IMR-90 (cell line): ENCODE data around the gene LRRC4C. TPM values are rescaled to one million over a fixed set of nuclear protein-coding genes. Genes with fewer than 3 reads are reported as not detected.

Experiments
- ATAC-seq: fragments of 200-7000 bp; cut with Tn5 transposase; 2 replicates; pipeline ENCODE4 v1.9.1; 2020; ENCODE audit warnings: low read depth, mild to moderate bottlenecking, moderate library complexity
- BruUV-seq: library from RNA; stranded (reverse); fragments of 400-500 nt; replicated peaks from 2 replicates; lab custom pipeline; 2021; lab: Mats Ljungman, UMichigan
- CTCF ChIA-PET: fragments of 300-600 bp; formaldehyde crosslinking; extraction: SDS; loops from one replicate; lab custom pipeline; 2021; ENCODE audit warnings: antibody characterized with exemption; lab: Yijun Ruan, JAX
- POLR2A ChIA-PET: fragments of 300-600 bp; sonication (Branson Sonifier 250); formaldehyde crosslinking; loops from one replicate; lab custom pipeline; 2022; ENCODE audit warnings: antibody characterized with exemption; ENCODE audit not compliant: unreplicated experiment; lab: Charles Lee
- DNase-seq: peaks from one replicate; pipeline ENCODE4 v3.0.0; 2013
- H2AFZ ChIP-seq: replicated peaks from 2 replicates; pipeline ENCODE3; 2013; ENCODE audit warnings: low read length, mild to moderate bottlenecking; ENCODE audit not compliant: poor library complexity
- H2AK5ac ChIP-seq: 2 replicates; pipeline ENCODE4 v1.6.1; 2013; ENCODE audit warnings: low read depth, low read length, inconsistent platforms
- H2AK9ac ChIP-seq: replicated peaks from 2 replicates; pipeline ENCODE3; 2013; ENCODE audit warnings: mild to moderate bottlenecking, low read depth, low read length, moderate library complexity; ENCODE audit not compliant: poor library complexity
- H2BK120ac ChIP-seq: 2 replicates; pipeline ENCODE4 v1.6.1; 2013; ENCODE audit warnings: low read depth, low read length, inconsistent platforms
- H2BK15ac ChIP-seq: 3 replicates; pipeline ENCODE4 v1.6.1; 2013; ENCODE audit warnings: low read depth, low read length, inconsistent platforms
- H2BK20ac ChIP-seq: 2 replicates; pipeline ENCODE4 v1.6.1; 2013; ENCODE audit warnings: low read depth, mild to moderate bottlenecking, inconsistent platforms, low read length, moderate library complexity
- H2BK5ac ChIP-seq: 2 replicates; pipeline ENCODE4 v1.6.1; 2013; ENCODE audit warnings: mild to moderate bottlenecking, low read depth, low read length, inconsistent platforms; ENCODE audit not compliant: poor library complexity, severe bottlenecking
- H3K14ac ChIP-seq: replicated peaks from 2 replicates; pipeline ENCODE4 v1.6.1; 2013; ENCODE audit warnings: low read depth, low read length, inconsistent platforms
- H3K18ac ChIP-seq: 2 replicates; pipeline ENCODE4 v1.6.1; 2013; ENCODE audit warnings: low read depth, low read length, control low read depth
- H3K23ac ChIP-seq: 2 replicates; pipeline ENCODE4 v1.6.1; 2013; ENCODE audit warnings: low read depth, low read length, inconsistent platforms
- H3K27ac ChIP-seq: 2 replicates; pipeline ENCODE4 v1.5.1; 2013; ENCODE audit warnings: mild to moderate bottlenecking, control low read depth, low read length; ENCODE audit not compliant: insufficient read depth
- H3K27me3 ChIP-seq: 2 replicates; pipeline ENCODE4 v1.6.1; 2013; ENCODE audit warnings: low read length; ENCODE audit not compliant: control insufficient read depth, insufficient read depth
- H3K36me3 ChIP-seq: 2 replicates; pipeline ENCODE4 v1.6.1; 2013; ENCODE audit warnings: low read length, mixed read lengths; ENCODE audit not compliant: control insufficient read depth, insufficient read depth
- H3K4ac ChIP-seq: 2 replicates; pipeline ENCODE4 v1.6.1; 2013; ENCODE audit warnings: low read depth, low read length, inconsistent platforms
- H3K4me1 ChIP-seq: 2 replicates; pipeline ENCODE4 v1.6.1; 2013; ENCODE audit warnings: low read length, mixed read lengths; ENCODE audit not compliant: control insufficient read depth, insufficient read depth
- H3K4me2 ChIP-seq: 2 replicates; pipeline ENCODE4 v1.6.1; 2013; ENCODE audit warnings: low read depth, mild to moderate bottlenecking, control low read depth, low read length, moderate library complexity
- H3K4me3 ChIP-seq: 2 replicates; pipeline ENCODE4 v1.5.1; 2013; ENCODE audit warnings: low read depth, mild to moderate bottlenecking, control low read depth, low read length, moderate library complexity; ENCODE audit not compliant: insufficient read depth
- H3K56ac ChIP-seq: 2 replicates; pipeline ENCODE4 v1.6.1; 2013; ENCODE audit warnings: low read length, inconsistent platforms; ENCODE audit not compliant: insufficient read depth; ENCODE audit errors: extremely low read depth
- H3K79me1 ChIP-seq, 2 experiments: 2 replicates each; pipeline ENCODE4 v1.6.1; 2013; ENCODE audit warnings: low read length in 2 of 2, inconsistent platforms in 1 of 2, low read depth in 1 of 2
- H3K9ac ChIP-seq: 2 replicates; pipeline ENCODE4 v1.6.1; 2013; ENCODE audit warnings: low read depth, low read length, control low read depth
- H3K9me1 ChIP-seq: 2 replicates; pipeline ENCODE4 v1.6.1; 2013; ENCODE audit warnings: low read length, inconsistent platforms; ENCODE audit not compliant: insufficient read depth
- H3K9me3 ChIP-seq: 2 replicates; pipeline ENCODE4 v1.6.1; 2013; ENCODE audit warnings: low read length; ENCODE audit not compliant: control insufficient read depth, insufficient read depth
- H4K20me1 ChIP-seq: 2 replicates; pipeline ENCODE4 v1.6.1; 2013; ENCODE audit warnings: low read length, inconsistent platforms; ENCODE audit not compliant: insufficient read depth
- H4K5ac ChIP-seq: 2 replicates; pipeline ENCODE4 v1.6.1; 2013; ENCODE audit warnings: mild to moderate bottlenecking, low read depth, low read length, control low read depth
- H4K8ac ChIP-seq, 2 experiments: 2 replicates each; pipeline ENCODE4 v1.6.1; 2013; ENCODE audit warnings: low read depth in 2 of 2, low read length in 2 of 2, control low read depth in 1 of 2, inconsistent platforms in 1 of 2
- H4K91ac ChIP-seq: 2 replicates; pipeline ENCODE4 v1.6.1; 2013; ENCODE audit warnings: low read depth, low read length, inconsistent platforms; ENCODE audit not compliant: insufficient read depth
- BHLHE40 ChIP-seq: fragments of 150-350 bp; IDR thresholded peaks from 2 replicates; pipeline ENCODE4 v1.6.1; 2016; ENCODE audit warnings: mild to moderate bottlenecking, low read depth, low read length
- FOS ChIP-seq: fragments of 150-350 bp; IDR thresholded peaks from 2 replicates; pipeline ENCODE4 v1.6.1; 2016; ENCODE audit warnings: low read depth, low read length
- MAFK ChIP-seq: IDR thresholded peaks from 2 replicates; pipeline ENCODE4 v1.6.1; 2012; ENCODE audit warnings: low read depth, low read length, improper control_type of control experiment
- NFE2L2 ChIP-seq: fragments of 150-350 bp; IDR thresholded peaks from 2 replicates; pipeline ENCODE4 v1.6.1; 2016; ENCODE audit warnings: low read depth, mild to moderate bottlenecking, low read length
- RAD21 ChIP-seq: IDR thresholded peaks from 2 replicates; pipeline ENCODE4 v1.6.1; 2012; ENCODE audit warnings: low read length, improper control_type of control experiment
- RCOR1 ChIP-seq: IDR thresholded peaks from 2 replicates; pipeline ENCODE4 v1.6.1; 2012; ENCODE audit warnings: mild to moderate bottlenecking, low read length, improper control_type of control experiment; ENCODE audit not compliant: insufficient replicate concordance
- WGBS, 2 experiments: methylation state at CpG; one replicate each; pipeline versions ENCODE4 v1.1.5 to v1.1.7; 2013; ENCODE audit warnings: missing lambda C conversion rate in 2 of 2; ENCODE audit not compliant: insufficient read length in 1 of 2; ENCODE audit errors: extremely low coverage in 2 of 2; 5-methylcytosine and 5-hydroxymethylcytosine counted together
- dilution Hi-C: fragments of 300-500 bp; cut with HindIII; formaldehyde crosslinking; loops from one replicate; pipeline ENCODE4 v1.14.3; 2018; ENCODE audit warnings: low sequenced_read_pairs; ENCODE audit not compliant: unreplicated experiment
- in situ Hi-C: fragments of 300-500 bp; cut with MboI; formaldehyde crosslinking; loops from 3 replicates; pipeline ENCODE4 v1.14.3; 2019; ENCODE audit warnings: low sequenced_read_pairs, inconsistent platforms, mixed read lengths
- intact Hi-C: fragments of 100-400 bp; cut with micrococcal nuclease; formaldehyde crosslinking; loops from 2 replicates; pipeline ENCODE4 v1.10.0; 2022
- polyA plus RNA-seq, 3 experiments: library from polyadenylated mRNA; depleted of rRNA; stranded (reverse); fragments of >200 nt; gene quantifications; 2 replicates each; pipeline ENCODE4 v1.2.3, GENCODE V29; 2012; ENCODE audit warnings: low replicate concordance in 1 of 3
- total RNA-seq: library from RNA; depleted of rRNA; stranded (reverse); fragments of >200 nt; gene quantifications from 2 replicates; pipeline ENCODE4 v1.2.3, GENCODE V29; 2012

LRRC4C gene
- total and polyA plus RNA-seq, 2 of the 4 experiments (the other 2 are of a cell fraction) = under 0.01 to 0.03 TPM

DNA sequence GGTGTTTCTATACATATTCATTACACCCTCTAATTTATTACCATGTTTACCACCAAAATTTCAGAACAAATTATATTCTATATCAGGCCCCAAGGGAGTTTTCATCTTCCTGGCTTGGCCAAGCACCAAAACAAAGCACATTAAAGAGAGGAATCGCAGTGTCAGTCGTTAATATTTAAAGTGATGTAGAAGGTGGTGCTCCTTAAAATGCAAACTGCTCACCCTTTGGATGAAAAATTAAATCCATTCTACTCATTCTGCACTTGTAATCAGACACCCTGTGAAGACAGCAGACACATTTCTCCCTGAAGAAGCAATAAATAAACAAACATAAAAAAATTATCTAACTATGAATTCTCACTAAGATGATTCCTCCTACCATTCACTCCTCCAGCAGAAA lies 113.4 kb downstream of the LRRC4C start:
- WGBS, 2 experiments = no CpG with 5 or more reads among the region's 2 CpGs

More for the DNA sequence above, 113.4 kb downstream of the LRRC4C start:
- Histone ChIP-seq H3K36me3 (no peaks in the 10 kb centered on the region), H3K4ac (no peak overlapping the region), H3K9ac (no peak overlapping the region), H3K56ac (no peak overlapping the region), H2BK20ac (no peak overlapping the region), H2AK5ac (no peak overlapping the region), H3K4me1 (no peaks in the 10 kb centered on the region), H4K20me1 (no peaks in the 10 kb centered on the region), H3K9me1 (no peaks in the 10 kb centered on the region), H2AFZ (no peak overlapping the region), H4K5ac (no peak overlapping the region), H3K79me1 (no peaks in the 10 kb centered on the region), H3K27ac (no peak overlapping the region), H3K14ac (no peak overlapping the region), H3K27me3 (no peaks in the 10 kb centered on the region), H3K18ac (no peak overlapping the region), H3K9me3 (peaks cover 9% of the 10 kb centered on the region), H3K4me2 (no peak overlapping the region), H2BK120ac (no peak overlapping the region), H4K91ac (no peak overlapping the region), H3K23ac (no peak overlapping the region), H2BK5ac (no peak overlapping the region), H3K4me3 (no peak overlapping the region), H2AK9ac (no peak overlapping the region), H4K8ac (no peak overlapping the region), H2BK15ac (no peak overlapping the region)
- no peak for DNase-seq
- intact Hi-C loops (no loop called here), dilution Hi-C loops (no loop called here), in situ Hi-C loops (no loop called here)
- no peak for TF ChIP-seq RCOR1
- TF ChIP-seq FOS = no peak
- TF ChIP-seq NFE2L2 = no peak
- TF ChIP-seq RAD21 = no peak
- TF ChIP-seq BHLHE40 = no peak
- TF ChIP-seq MAFK = no peak
- ChIA-PET CTCF (no interaction called here), POLR2A (no interaction called here)
- ATAC-seq = no peak
- BruUV-seq = no TSS peak
